H9 (cell line): ENCODE measurements around the gene PPT1. TPM values are rescaled to one million over a fixed set of nuclear protein-coding genes. Genes with fewer than 3 reads are reported as not detected.

Experiments used
- DNase-seq: peaks from one replicate; pipeline ENCODE4 v3.0.0-alpha.2; 2017
- H2AFZ ChIP-seq: one replicate; pipeline ENCODE4 v1.6.1; 2013; ENCODE audit warnings: mild to moderate bottlenecking, low read length, control low read depth, moderate library complexity
- H2AK5ac ChIP-seq: 2 replicates; pipeline ENCODE4 v1.6.1; 2013; ENCODE audit warnings: low read length, control low read depth, mixed read lengths; ENCODE audit not compliant: insufficient read length
- H2BK120ac ChIP-seq: one replicate; pipeline ENCODE4 v1.6.1; 2013; ENCODE audit warnings: low read depth, mild to moderate bottlenecking, low read length, control low read depth, inconsistent platforms; ENCODE audit not compliant: poor library complexity, severe bottlenecking
- H2BK12ac ChIP-seq: 2 replicates; pipeline ENCODE4 v1.6.1; 2013; ENCODE audit warnings: low read length, control low read depth, mixed read lengths, low read depth; ENCODE audit not compliant: insufficient read length
- H2BK15ac ChIP-seq: 2 replicates; pipeline ENCODE4 v1.6.1; 2013; ENCODE audit warnings: low read depth, low read length, control low read depth
- H2BK20ac ChIP-seq: one replicate; pipeline ENCODE4 v1.6.1; 2013; ENCODE audit warnings: low read depth, mild to moderate bottlenecking, low read length, control low read depth, inconsistent platforms; ENCODE audit not compliant: poor library complexity, severe bottlenecking
- H2BK5ac ChIP-seq: 2 replicates; pipeline ENCODE4 v1.6.1; 2013; ENCODE audit warnings: low read length, control low read depth, mixed read lengths; ENCODE audit not compliant: insufficient read length
- H3K14ac ChIP-seq: 2 replicates; pipeline ENCODE4 v1.6.1; 2013; ENCODE audit warnings: low read length, control low read depth; ENCODE audit not compliant: insufficient read depth
- H3K18ac ChIP-seq: 2 replicates; pipeline ENCODE4 v1.6.1; 2013; ENCODE audit warnings: low read depth, mild to moderate bottlenecking, mixed read lengths, low read length, control low read depth; ENCODE audit not compliant: insufficient read length
- H3K23ac ChIP-seq: 2 replicates; pipeline ENCODE4 v1.6.1; 2013; ENCODE audit warnings: low read length, control low read depth, mixed read lengths, low read depth; ENCODE audit not compliant: insufficient read length
- H3K23me2 ChIP-seq: 2 replicates; pipeline ENCODE4 v1.6.1; 2013; ENCODE audit warnings: low read depth, mild to moderate bottlenecking, mixed read lengths, low read length, control low read depth; ENCODE audit not compliant: insufficient read length, poor library complexity, severe bottlenecking
- H3K27ac ChIP-seq: 2 replicates; pipeline ENCODE4 v1.5.1; 2013; ENCODE audit warnings: low read length, control low read depth, mixed read lengths, low read depth; ENCODE audit not compliant: insufficient read length
- H3K27me3 ChIP-seq: 2 replicates; pipeline ENCODE4 v1.6.1; 2013; ENCODE audit warnings: low read length, control low read depth, inconsistent platforms; ENCODE audit not compliant: insufficient read depth
- H3K4ac ChIP-seq: 2 replicates; pipeline ENCODE4 v1.6.1; 2013; ENCODE audit warnings: low read depth, mild to moderate bottlenecking, control low read depth, inconsistent platforms, low read length, moderate library complexity
- H3K4me1 ChIP-seq: 2 replicates; pipeline ENCODE4 v1.6.1; 2013; ENCODE audit warnings: low read length, control low read depth, inconsistent platforms; ENCODE audit not compliant: insufficient read depth
- H3K4me2 ChIP-seq: 2 replicates; pipeline ENCODE4 v1.6.1; 2013; ENCODE audit warnings: low read length, control low read depth, mixed read lengths; ENCODE audit not compliant: insufficient read length, insufficient read depth
- H3K56ac ChIP-seq: 2 replicates; pipeline ENCODE4 v1.6.1; 2013; ENCODE audit warnings: low read depth, mild to moderate bottlenecking, mixed read lengths, low read length, control low read depth; ENCODE audit not compliant: insufficient read length
- H3K79me1 ChIP-seq: 2 replicates; pipeline ENCODE4 v1.6.1; 2013; ENCODE audit warnings: low read depth, mild to moderate bottlenecking, moderate library complexity, low read length, control low read depth, inconsistent platforms; ENCODE audit not compliant: insufficient read depth, poor library complexity, severe bottlenecking
- H3K79me2 ChIP-seq: 2 replicates; pipeline ENCODE4 v1.6.1; 2013; ENCODE audit warnings: low read length, control low read depth, inconsistent platforms; ENCODE audit not compliant: insufficient read depth
- H3K9ac ChIP-seq: 2 replicates; pipeline ENCODE4 v1.6.1; 2013; ENCODE audit warnings: low read length, control low read depth, mixed read lengths; ENCODE audit not compliant: insufficient read length; ENCODE audit errors: extremely low read depth
- H3K9me3 ChIP-seq: one replicate; pipeline ENCODE4 v1.6.1; 2013; ENCODE audit warnings: low read depth, low read length, inconsistent platforms; ENCODE audit not compliant: control insufficient read depth
- H3T11ph ChIP-seq: one replicate; pipeline ENCODE4 v1.6.1; 2013; ENCODE audit warnings: mild to moderate bottlenecking, low read length, control low read depth, inconsistent platforms
- H4K20me1 ChIP-seq: one replicate; pipeline ENCODE4 v1.6.1; 2013; ENCODE audit not compliant: control insufficient read depth, insufficient read length, insufficient read depth
- H4K5ac ChIP-seq: 2 replicates; pipeline ENCODE4 v1.6.1; 2013; ENCODE audit warnings: low read depth, mild to moderate bottlenecking, mixed read lengths, low read length, control low read depth; ENCODE audit not compliant: insufficient read length
- H4K8ac ChIP-seq: replicated peaks from 2 replicates; pipeline ENCODE4 v1.6.1; 2013; ENCODE audit warnings: low read length, control low read depth, mixed read lengths, low read depth; ENCODE audit not compliant: insufficient read length
- H4K91ac ChIP-seq: 2 replicates; pipeline ENCODE4 v1.6.1; 2013; ENCODE audit warnings: low read depth, mild to moderate bottlenecking, moderate library complexity, mixed read lengths, low read length, control low read depth; ENCODE audit not compliant: insufficient read length
- H3K27ac Mint-ChIP-seq, 3 experiments: 2 replicates in 2 of 3; 3 replicates in 1 of 3; pipeline ENCODE4 v1.8.0; 2020 to 2021; ENCODE audit warnings: mixed read lengths in 3 of 3, mild to moderate bottlenecking in 1 of 3, moderate library complexity in 1 of 3
- H3K27me3 Mint-ChIP-seq: 2 replicates; pipeline ENCODE4 v1.8.0; 2021; ENCODE audit warnings: low read depth, mild to moderate bottlenecking, moderate library complexity, mixed read lengths
- H3K36me3 Mint-ChIP-seq, 3 experiments: 2 replicates in 2 of 3; 3 replicates in 1 of 3; pipeline ENCODE4 v1.8.0; 2020 to 2021; ENCODE audit warnings: low read depth in 3 of 3, mixed read lengths in 3 of 3; ENCODE audit not compliant: insufficient read depth in 1 of 3
- H3K4me1 Mint-ChIP-seq, 2 experiments: 2 replicates each; pipeline ENCODE4 v1.8.0; 2020; ENCODE audit warnings: mixed read lengths in 2 of 2
- H3K4me3 Mint-ChIP-seq, 2 experiments: 2 replicates in 1 of 2; 3 replicates in 1 of 2; pipeline ENCODE4 v1.8.0; 2020 to 2021; ENCODE audit warnings: mild to moderate bottlenecking in 2 of 2, mixed read lengths in 2 of 2, moderate library complexity in 1 of 2
- H3K9me3 Mint-ChIP-seq, 2 experiments: 2 replicates in 1 of 2; 3 replicates in 1 of 2; pipeline ENCODE4 v1.8.0; 2020; ENCODE audit warnings: mild to moderate bottlenecking in 2 of 2, mixed read lengths in 2 of 2, moderate library complexity in 1 of 2
- CTCF ChIP-seq: fragments of 200-600 bp; sonication (generic); conservative IDR thresholded peaks from 3 replicates; pipeline ENCODE4 v1.8.0; 2021; ENCODE audit warnings: antibody characterized with exemption, mild to moderate bottlenecking
- total RNA-seq: library from RNA; stranded (reverse); gene quantifications from 2 replicates; pipeline ENCODE4 v1.2.1, GENCODE V29; 2021

PPT1 gene
- total RNA-seq, 1 experiment from 2014 or later = 109 TPM

- Mint-ChIP-seq H3K27ac (no peak overlapping the region), H3K9me3 (peaks cover 4 to 14% of the 10 kb centered on the region in 2 experiments; a peak in 4 of 5 replicates), H3K4me1 (peaks cover 2 to 3% of the 10 kb centered on the region in 2 experiments; a peak in 2 of 4 replicates), H3K36me3 (no peaks in the 10 kb centered on the region), H3K27me3 (peaks cover 10% of the 10 kb centered on the region), H3K4me3 (no peak overlapping the region)
- Histone ChIP-seq H4K20me1 (no peaks in the 10 kb centered on the region), H3K4ac (no peak overlapping the region), H3K27me3 (no peaks in the 10 kb centered on the region), H3K9me3 (no peaks in the 10 kb centered on the region), H2AK5ac (no peak overlapping the region), H3K23ac (no peak overlapping the region), H3K23me2 (no peaks in the 10 kb centered on the region), H2BK12ac (no peak overlapping the region), H3K79me1 (no peaks in the 10 kb centered on the region), H4K8ac (no peak overlapping the region), H2BK20ac (no peak overlapping the region), H2BK15ac (no peak overlapping the region), H3K56ac (no peak overlapping the region), H3K4me2 (no peak overlapping the region), H3K18ac (no peak overlapping the region), H4K5ac (no peak overlapping the region), H2BK5ac (no peak overlapping the region), H4K91ac (no peak overlapping the region), H2BK120ac (no peak overlapping the region), H2AFZ (no peak overlapping the region), H3T11ph (no peak overlapping the region), H3K4me1 (no peaks in the 10 kb centered on the region), H3K9ac (no peak overlapping the region), H3K27ac (no peak overlapping the region), H3K79me2 (no peaks in the 10 kb centered on the region), H3K14ac (no peak overlapping the region)
- DNase-seq = no peak
- no peak for TF ChIP-seq CTCF
These were observed 69.4 kb downstream of the PPT1 start for GRCh38 chr1:40027647-40028046.
